SK-N-SH (cell line): ENCODE data around the gene OR5M11. TPM values are rescaled to one million over a fixed set of nuclear protein-coding genes. Genes with fewer than 3 reads are reported as not detected.

Experiments
- CTCF ChIA-PET: fragments of 300-600, 350-600 bp; formaldehyde crosslinking; extraction: SDS; loops from one replicate; lab custom pipeline; 2021; lab: Yijun Ruan, JAX
- POLR2A ChIA-PET: fragments of 350-600 bp; sonication (Branson Sonifier 250); formaldehyde crosslinking; extraction: SDS; loops from one replicate; lab custom pipeline; 2020; ENCODE audit warnings: antibody characterized with exemption, inconsistent platforms; lab: Yijun Ruan, JAX
- DNase-seq: peaks from one replicate; pipeline ENCODE4 v3.0.0; 2012
- H2AFZ ChIP-seq: fragments of 200-600 bp; sonication (generic); 2 replicates; pipeline ENCODE4 v1.8.1; 2016; ENCODE audit warnings: antibody characterized with exemption, mild to moderate bottlenecking, low read depth
- H3F3A ChIP-seq: fragments of 200-600 bp; sonication (generic); replicated peaks from 2 replicates; pipeline ENCODE3; 2016; ENCODE audit warnings: antibody characterized with exemption, mild to moderate bottlenecking; ENCODE audit not compliant: insufficient read depth
- H3K27ac ChIP-seq, 2 experiments: fragments of 200-500 bp in 1 of 2; fragments of 200-600 bp in 1 of 2; sonication (Bioruptor generic) in 1 of 2; sonication (generic), shearing (Covaris generic) in 1 of 2; 2 replicates each; pipeline versions ENCODE4 v1.5.1 to v1.6.1; 2014 to 2016; ENCODE audit warnings: low read depth in 2 of 2, inconsistent platforms in 1 of 2, low read length in 1 of 2, mild to moderate bottlenecking in 1 of 2, mixed read lengths in 1 of 2
- H3K27me3 ChIP-seq: fragments of 200-600 bp; sonication (generic), shearing (Covaris generic); 2 replicates; pipeline ENCODE4 v1.6.1; 2016; ENCODE audit warnings: mixed run types; ENCODE audit not compliant: insufficient read depth
- H3K36me3 ChIP-seq, 2 experiments: fragments of 200-500 bp in 1 of 2; fragments of 200-600 bp in 1 of 2; sonication (Bioruptor generic) in 1 of 2; sonication (generic) in 1 of 2; replicated peaks in 1 of 2; 2 replicates each; pipeline versions ENCODE3 to v1.5.1; 2014 to 2016; ENCODE audit warnings: low read length in 1 of 2, mild to moderate bottlenecking in 1 of 2; ENCODE audit not compliant: insufficient read depth in 2 of 2, control insufficient read depth in 1 of 2
- H3K4me1 ChIP-seq, 2 experiments: fragments of 200-500 bp in 1 of 2; fragments of 200-600 bp in 1 of 2; sonication (Bioruptor generic) in 1 of 2; sonication (generic), shearing (Covaris generic) in 1 of 2; 2 replicates each; pipeline versions ENCODE4 v1.5.1 to v1.6.1; 2014 to 2016; ENCODE audit warnings: low read depth in 1 of 2, low read length in 1 of 2, mixed run types in 1 of 2; ENCODE audit not compliant: insufficient read depth in 2 of 2, control insufficient read depth in 1 of 2
- H3K4me2 ChIP-seq: fragments of 200-600 bp; sonication (generic), shearing (Covaris generic); 2 replicates; pipeline ENCODE4 v1.6.1; 2017; ENCODE audit warnings: mixed run types
- H3K4me3 ChIP-seq, 2 experiments: fragments of 200-500 bp in 1 of 2; fragments of 200-600 bp in 1 of 2; sonication (Bioruptor generic) in 1 of 2; sonication (generic), shearing (Covaris generic) in 1 of 2; 2 replicates each; pipeline versions ENCODE4 v1.5.1 to v1.8.1; 2014 to 2016; ENCODE audit warnings: low read depth in 2 of 2, inconsistent platforms in 1 of 2, low read length in 1 of 2, mild to moderate bottlenecking in 1 of 2, mixed read lengths in 1 of 2, moderate library complexity in 1 of 2
- H3K79me2 ChIP-seq: fragments of 200-600 bp; sonication (generic); 2 replicates; pipeline ENCODE4 v1.8.1; 2017; ENCODE audit warnings: mild to moderate bottlenecking; ENCODE audit not compliant: insufficient read depth
- H3K9ac ChIP-seq: fragments of 200-600 bp; sonication (generic); 2 replicates; pipeline ENCODE4 v1.6.1; 2017; ENCODE audit warnings: mixed run types
- H3K9me2 ChIP-seq: fragments of 200-600 bp; sonication (generic); 2 replicates; pipeline ENCODE4 v1.6.1; 2017; ENCODE audit warnings: mixed run types
- H3K9me3 ChIP-seq: fragments of 200-600 bp; sonication (generic); 2 replicates; pipeline ENCODE4 v1.6.1; 2017; ENCODE audit warnings: mixed run types, mild to moderate bottlenecking, moderate library complexity
- H4K20me1 ChIP-seq: fragments of 200-600 bp; sonication (generic); 2 replicates; pipeline ENCODE4 v1.6.1; 2017; ENCODE audit warnings: mild to moderate bottlenecking, mixed run types; ENCODE audit not compliant: insufficient read depth
- ELF1 ChIP-seq: IDR thresholded peaks from 2 replicates; pipeline ENCODE4 v1.4.0; 2012
- EZH2phosphoT487 ChIP-seq: fragments of 200-600 bp; sonication (generic); IDR thresholded peaks from 2 replicates; pipeline ENCODE4 v1.6.1; 2017; ENCODE audit warnings: low read depth, mixed run types, mild to moderate bottlenecking, antibody characterized with exemption, moderate library complexity, borderline replicate concordance
- JUND ChIP-seq: IDR thresholded peaks from 2 replicates; pipeline ENCODE4 v1.4.0; 2012
- MAX ChIP-seq: IDR thresholded peaks from 2 replicates; pipeline ENCODE4 v1.4.0; 2012; ENCODE audit warnings: low read depth
- NRF1 ChIP-seq: IDR thresholded peaks from 2 replicates; pipeline ENCODE4 v1.6.1; 2012; ENCODE audit warnings: low read depth, mild to moderate bottlenecking, low read length
- POLR2AphosphoS5 ChIP-seq: IDR thresholded peaks from 2 replicates; pipeline ENCODE4 v1.6.1; 2012; ENCODE audit warnings: low read depth, low read length
- REST ChIP-seq: IDR thresholded peaks from 2 replicates; pipeline ENCODE4 v1.6.1; 2012; ENCODE audit warnings: mild to moderate bottlenecking, low read depth, low read length, moderate library complexity
- RXRA ChIP-seq: IDR thresholded peaks from 2 replicates; pipeline ENCODE4 v1.4.0; 2012; ENCODE audit warnings: low read depth, mild to moderate bottlenecking, borderline replicate concordance
- SIN3A ChIP-seq: IDR thresholded peaks from 2 replicates; pipeline ENCODE4 v1.6.1; 2012; ENCODE audit warnings: low read depth, mild to moderate bottlenecking, low read length, moderate library complexity, borderline replicate concordance
- TAF1 ChIP-seq: IDR thresholded peaks from 2 replicates; pipeline ENCODE4 v1.6.1; 2012; ENCODE audit warnings: low read depth, mild to moderate bottlenecking, low read length, moderate library complexity, borderline replicate concordance
- TCF12 ChIP-seq: IDR thresholded peaks from 2 replicates; pipeline ENCODE4 v1.4.0; 2012
- WGBS: methylation state at CpG from one replicate; pipeline ENCODE4 v1.1.6; 2017; ENCODE audit warnings: low lambda C conversion rate; 5-methylcytosine and 5-hydroxymethylcytosine counted together
- polyA plus RNA-seq, 3 experiments: library from polyadenylated mRNA; depleted of rRNA; stranded (reverse); fragments of >200 nt; gene quantifications; 2 replicates each; pipeline ENCODE4 v1.2.3, GENCODE V29; 2012
- TF ChIP-seq, protein P1 (sequence below): fragments of 150-350 bp; IDR thresholded peaks from 2 replicates; pipeline ENCODE4 v1.6.1; 2017; ENCODE audit warnings: antibody characterized with exemption, low read length, low read depth, borderline replicate concordance
- TF ChIP-seq, protein P2 (sequence below): IDR thresholded peaks from 2 replicates; pipeline ENCODE4 v1.4.0; 2012; ENCODE audit warnings: low read depth, borderline replicate concordance

The OR5M11 gene
- polyA plus RNA-seq, 1 of the 3 experiments (the other 2 are of a cell fraction) = not detected

- Histone ChIP-seq H3K79me2 (no peaks in the 10 kb centered on the region), H3K9me2 (no peaks in the 10 kb centered on the region), H3K9ac (no peak overlapping the region), H3F3A (no peaks in the 10 kb centered on the region), H3K27me3 (no peaks in the 10 kb centered on the region), H3K9me3 (no peaks in the 10 kb centered on the region), H3K4me1 (no peaks in the 10 kb centered on the region), H4K20me1 (no peaks in the 10 kb centered on the region), H2AFZ (no peak overlapping the region), H3K36me3 (no peaks in the 10 kb centered on the region), H3K27ac (no peak overlapping the region), H3K4me3 (no peak overlapping the region), H3K4me2 (no peak overlapping the region)
- CTCF ChIA-PET = no interaction called here
- POLR2A ChIA-PET = no interaction called here
- DNase-seq = no peak
- WGBS = 1% methylated on average over 2 of the region's 2 CpGs
- TF ChIP-seq JUND (no peak), EZH2phosphoT487 (no peak), MAX (no peak), REST (no peak), POLR2AphosphoS5 (no peak), TAF1 (no peak), NRF1 (no peak), SIN3A (no peak), ELF1 (no peak), RXRA (no peak), TCF12 (no peak)
- TF ChIP-seq, protein P1, sequence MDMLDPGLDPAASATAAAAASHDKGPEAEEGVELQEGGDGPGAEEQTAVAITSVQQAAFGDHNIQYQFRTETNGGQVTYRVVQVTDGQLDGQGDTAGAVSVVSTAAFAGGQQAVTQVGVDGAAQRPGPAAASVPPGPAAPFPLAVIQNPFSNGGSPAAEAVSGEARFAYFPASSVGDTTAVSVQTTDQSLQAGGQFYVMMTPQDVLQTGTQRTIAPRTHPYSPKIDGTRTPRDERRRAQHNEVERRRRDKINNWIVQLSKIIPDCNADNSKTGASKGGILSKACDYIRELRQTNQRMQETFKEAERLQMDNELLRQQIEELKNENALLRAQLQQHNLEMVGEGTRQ = no peak
- TF ChIP-seq, protein P2, sequence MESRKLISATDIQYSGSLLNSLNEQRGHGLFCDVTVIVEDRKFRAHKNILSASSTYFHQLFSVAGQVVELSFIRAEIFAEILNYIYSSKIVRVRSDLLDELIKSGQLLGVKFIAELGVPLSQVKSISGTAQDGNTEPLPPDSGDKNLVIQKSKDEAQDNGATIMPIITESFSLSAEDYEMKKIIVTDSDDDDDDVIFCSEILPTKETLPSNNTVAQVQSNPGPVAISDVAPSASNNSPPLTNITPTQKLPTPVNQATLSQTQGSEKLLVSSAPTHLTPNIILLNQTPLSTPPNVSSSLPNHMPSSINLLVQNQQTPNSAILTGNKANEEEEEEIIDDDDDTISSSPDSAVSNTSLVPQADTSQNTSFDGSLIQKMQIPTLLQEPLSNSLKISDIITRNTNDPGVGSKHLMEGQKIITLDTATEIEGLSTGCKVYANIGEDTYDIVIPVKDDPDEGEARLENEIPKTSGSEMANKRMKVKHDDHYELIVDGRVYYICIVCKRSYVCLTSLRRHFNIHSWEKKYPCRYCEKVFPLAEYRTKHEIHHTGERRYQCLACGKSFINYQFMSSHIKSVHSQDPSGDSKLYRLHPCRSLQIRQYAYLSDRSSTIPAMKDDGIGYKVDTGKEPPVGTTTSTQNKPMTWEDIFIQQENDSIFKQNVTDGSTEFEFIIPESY = no peak
Observed at GRCh38 chr11:56495117-56495516, 47.9 kb downstream of the OR5M11 start.

Other genes starting within 250 kb of the OR5M11 start
- not detected in 2 replicates for gene OR8K3, start 228.1 kb downstream of the OR5M11 start, polyA plus RNA-seq (2012; rRNA removed)
- gene OR8K1, start 197.2 kb downstream of the OR5M11 start, polyA plus RNA-seq (2012; rRNA removed) = not detected in 2 replicates
- gene OR8J1, start 189.0 kb downstream of the OR5M11 start, polyA plus RNA-seq (2012; rRNA removed) = not detected in 2 replicates
- gene OR8U1, start 167.6 kb downstream of the OR5M11 start, polyA plus RNA-seq (2012; rRNA removed) = not detected in 2 replicates
- gene OR5AL1, start 130.6 kb downstream of the OR5M11 start, polyA plus RNA-seq (2012; rRNA removed) = not detected in 2 replicates
- not detected in 2 replicates for gene OR5M3, start 69.9 kb downstream of the OR5M11 start, polyA plus RNA-seq (2012; rRNA removed)
- not detected in 2 replicates for gene OR5M8, start 51.9 kb downstream of the OR5M11 start, polyA plus RNA-seq (2012; rRNA removed)
- gene OR5M10, start 34.5 kb upstream of the OR5M11 start, polyA plus RNA-seq (2012; rRNA removed) = not detected in 2 replicates
- gene OR5M1, start 71.6 kb upstream of the OR5M11 start, polyA plus RNA-seq (2012; rRNA removed) = not detected in 2 replicates
- gene OR5AP2, start 99.2 kb upstream of the OR5M11 start, polyA plus RNA-seq (2012; rRNA removed) = not detected in 2 replicates
- not detected in 2 replicates for gene OR5AR1, start 120.4 kb upstream of the OR5M11 start, polyA plus RNA-seq (2012; rRNA removed)
- not detected in 2 replicates for gene OR9G1, start 155.8 kb upstream of the OR5M11 start, polyA plus RNA-seq (2012; rRNA removed)
- not detected in 2 replicates for gene OR9G4, start 205.4 kb upstream of the OR5M11 start, polyA plus RNA-seq (2012; rRNA removed)